GM21381 (cell line): ENCODE measurements around the gene OR2M7.
"Not testable (repeated sequence)": the region's sequence is repeated elsewhere in the genome, so short reads cannot be mapped to it uniquely, and the experiment has no call there.

Experiments used
- ATAC-seq: cut with Tn5 transposase; IDR thresholded peaks from one replicate; pipeline ENCODE4 v1.9.1; 2021; ENCODE audit warnings: mild to moderate bottlenecking, moderate library complexity; ENCODE audit not compliant: unreplicated experiment

The OR2M7 gene, protein sequence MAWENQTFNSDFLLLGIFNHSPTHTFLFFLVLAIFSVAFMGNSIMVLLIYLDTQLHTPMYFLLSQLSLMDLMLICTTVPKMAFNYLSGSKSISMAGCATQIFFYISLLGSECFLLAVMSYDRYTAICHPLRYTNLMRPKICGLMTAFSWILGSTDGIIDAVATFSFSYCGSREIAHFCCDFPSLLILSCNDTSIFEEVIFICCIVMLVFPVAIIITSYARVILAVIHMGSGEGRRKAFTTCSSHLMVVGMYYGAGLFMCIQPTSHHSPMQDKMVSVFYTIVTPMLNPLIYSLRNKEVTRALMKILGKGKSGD

GRCh38 chr1:248324468-248324867 is at the start of gene OR2M7:
Gene OR2M7, minus strand, starts transcription at chr1:248324568. Its CDS starts 0 bp downstream, at chr1:248324568.
- no peak for ATAC-seq

DNA sequence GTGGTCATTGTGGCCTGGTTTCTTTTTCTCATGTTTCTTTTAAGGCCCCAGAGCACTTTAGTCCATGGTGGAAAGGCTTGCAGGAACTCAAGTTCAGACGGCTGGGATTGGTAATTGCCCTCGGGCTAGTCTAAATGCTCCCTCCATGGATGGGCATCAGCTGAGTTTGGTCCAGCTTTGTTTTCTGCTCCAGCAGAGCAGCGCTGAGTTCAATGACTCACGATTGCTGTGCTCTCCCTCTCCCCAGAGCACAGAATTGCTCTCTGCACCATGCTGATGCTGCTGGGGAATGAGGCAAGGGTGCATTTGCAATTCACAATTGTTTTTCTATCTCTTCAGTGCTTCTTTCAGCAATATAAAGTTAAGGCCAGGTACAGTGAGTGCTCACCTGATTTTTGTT is 49.4 kb upstream of the OR2M7 start:
- ATAC-seq, result no peak

DNA sequence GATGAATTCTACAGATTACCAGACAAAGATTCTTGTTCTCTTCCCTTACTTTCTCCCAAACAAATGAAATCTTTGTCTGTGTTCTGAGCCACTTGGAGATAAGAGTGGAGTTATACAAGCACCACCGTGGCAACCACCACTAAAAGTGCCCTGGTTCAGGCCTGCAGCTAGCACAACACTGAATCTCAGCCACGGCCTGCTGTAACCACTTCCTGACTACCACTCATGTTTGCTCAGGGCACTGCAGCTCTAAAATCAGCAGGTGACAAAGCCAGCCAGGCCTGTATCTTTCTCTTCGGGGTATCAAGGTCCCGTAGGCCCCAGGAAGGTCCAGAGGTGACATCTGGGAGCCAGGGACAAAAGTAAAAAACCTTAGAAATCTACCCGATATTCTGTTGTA is 48.0 kb upstream of the OR2M7 start:
- ATAC-seq, result peak; percentile 50

- ATAC-seq, result no peak
Measured at GRCh38 chr1:248366609-248367008, 42.2 kb upstream of the OR2M7 start.

- no peak for ATAC-seq
Measured at GRCh38 chr1:248361121-248361715, 36.9 kb upstream of the OR2M7 start, which contains the start of gene OR2T4. Gene OR2T4, plus strand, starts transcription at chr1:248361665. Its CDS starts 0 bp downstream, at chr1:248361665.

DNA sequence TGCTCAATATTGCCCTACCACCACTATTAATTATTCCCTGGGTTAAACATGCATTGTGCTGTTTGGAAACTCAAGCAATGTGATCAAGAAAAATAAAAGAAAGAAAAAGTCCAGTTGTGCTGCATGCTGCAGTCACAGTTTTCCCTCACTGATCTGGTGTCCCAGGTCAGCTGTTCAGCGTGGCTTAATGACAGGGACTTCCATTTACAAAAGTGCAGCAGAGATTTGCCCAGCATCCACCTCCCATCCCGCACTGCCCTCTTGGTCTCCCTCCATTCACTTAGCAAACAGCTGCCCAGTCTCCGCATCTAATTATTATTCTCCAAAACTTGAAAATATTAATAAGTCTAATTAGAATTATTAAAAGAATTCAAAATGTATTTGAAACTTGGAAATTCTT is 35.0 kb upstream of the OR2M7 start:
- ATAC-seq, result no peak

DNA sequence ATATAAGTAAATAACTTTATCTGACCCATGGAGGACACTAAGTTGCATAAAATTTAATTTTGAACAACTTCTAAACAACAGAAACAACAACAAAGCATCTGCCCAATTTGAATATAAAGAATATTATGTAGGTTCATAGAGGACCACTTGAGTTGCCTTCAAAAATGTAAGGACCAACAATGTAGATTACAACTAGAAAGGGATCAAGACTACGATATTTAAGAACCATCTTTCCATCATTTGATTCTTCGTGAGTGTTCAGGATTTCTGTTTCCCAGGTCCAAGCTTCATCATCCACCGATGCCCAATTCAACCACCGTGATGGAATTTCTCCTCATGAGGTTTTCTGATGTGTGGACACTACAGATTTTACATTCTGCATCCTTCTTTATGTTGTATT is 24.1 kb upstream of the OR2M7 start, which contains the start of gene OR14C36:
OR14C36 (plus strand) TSS at position 301 of the 400 bp plus-strand sequence; CDS start at position 301, 0 bp downstream.
- no peak for ATAC-seq

- no peak for ATAC-seq
Measured at GRCh38 chr1:248343451-248343850, 19.1 kb upstream of the OR2M7 start.

DNA sequence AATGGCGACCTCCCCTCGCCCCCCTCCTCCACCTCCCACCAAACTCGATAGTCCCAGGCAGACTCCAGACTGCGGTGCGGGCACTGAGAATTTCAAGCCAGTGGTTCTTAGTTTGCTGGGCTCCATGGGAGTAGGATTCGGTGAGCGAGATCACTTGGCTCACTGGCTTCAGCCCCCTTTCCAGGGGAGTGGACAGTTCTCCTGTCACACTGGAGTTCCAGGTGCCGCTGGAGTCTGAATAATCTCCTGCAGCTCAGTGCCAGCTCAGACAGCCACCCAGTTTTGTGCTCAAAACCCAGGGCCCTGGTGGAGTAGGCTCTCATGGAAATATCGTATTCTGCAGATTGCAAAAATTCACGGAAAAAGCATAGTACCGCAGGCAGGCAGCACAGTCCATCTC is 7.6 kb downstream of the OR2M7 start:
- no peak for ATAC-seq

GRCh38 chr1:248306740-248307139 is 17.6 kb downstream of the OR2M7 start:
- not testable (repeated sequence) for ATAC-seq

DNA sequence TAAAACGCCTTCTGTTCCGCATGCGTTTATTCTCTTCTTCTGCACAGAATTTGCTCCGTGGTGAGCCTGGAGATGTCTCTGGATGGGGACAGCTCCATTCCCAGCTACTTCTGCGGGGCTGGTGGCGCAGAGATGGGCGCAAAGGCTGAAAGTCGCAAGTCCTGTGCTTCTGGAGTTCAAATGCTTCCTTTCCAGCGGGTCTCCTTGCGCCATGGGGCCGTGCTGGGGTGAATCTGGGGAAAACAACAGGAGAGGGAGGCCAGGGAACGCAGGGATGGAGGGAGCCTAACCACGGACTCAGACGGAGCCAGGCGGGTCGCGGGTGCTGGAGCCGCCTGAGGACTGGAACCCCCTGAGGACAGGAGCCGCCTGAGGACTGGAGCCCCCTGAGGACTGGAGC is 18.3 kb downstream of the OR2M7 start:
- ATAC-seq, result no peak

GRCh38 chr1:248305672-248306071 is 18.7 kb downstream of the OR2M7 start:
- ATAC-seq, result not testable (repeated sequence)

DNA sequence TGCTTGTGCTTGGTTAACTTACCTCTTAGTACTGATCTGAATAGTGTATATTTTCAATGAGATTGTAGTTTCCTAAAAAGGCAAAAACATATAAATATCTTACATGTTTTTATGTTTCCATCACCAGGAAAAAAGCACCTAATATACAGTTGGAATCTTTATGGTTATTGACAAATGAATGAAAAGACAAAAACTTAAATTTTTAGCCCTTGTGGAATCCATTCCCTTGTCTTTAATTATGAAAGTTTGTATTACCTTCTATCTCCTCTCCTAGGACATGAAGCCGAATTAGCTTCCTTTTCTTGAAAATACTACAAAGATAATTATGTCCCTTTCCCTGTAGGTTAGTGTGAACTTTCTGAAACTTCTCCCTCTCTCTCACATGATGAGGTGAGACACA is 21.0 kb downstream of the OR2M7 start, which contains the start of gene OR2T12:
OR2T12 (minus strand) TSS at position 101 of the 400 bp plus-strand sequence. CDS start 7,846 bp downstream, outside the sequence.
- ATAC-seq, result no peak

- no peak for ATAC-seq
Measured at GRCh38 chr1:248288391-248288790, 36.0 kb downstream of the OR2M7 start.

- no peak for ATAC-seq
Measured at GRCh38 chr1:248277876-248278275, 46.5 kb downstream of the OR2M7 start, which contains the start of gene OR2T33. Gene OR2T33, minus strand, starts transcription at chr1:248277976. Its CDS starts 4,162 bp downstream, at chr1:248273814.
